ENCODE measurements around the gene MUTYH. TPM values are rescaled to one million over a fixed set of nuclear protein-coding genes. Genes with fewer than 3 reads are reported as not detected.
A peak's percentile ranks its signal among the peaks of the same experiment; 100 is the strongest.
"Not testable (repeated sequence)": the region's sequence is repeated elsewhere in the genome, so short reads cannot be mapped to it uniquely, and the experiment has no call there.

MUTYH gene
- total and polyA plus RNA-seq, 7 donors: 15.7 to 24.6 (median 22.4) TPM

DNA sequence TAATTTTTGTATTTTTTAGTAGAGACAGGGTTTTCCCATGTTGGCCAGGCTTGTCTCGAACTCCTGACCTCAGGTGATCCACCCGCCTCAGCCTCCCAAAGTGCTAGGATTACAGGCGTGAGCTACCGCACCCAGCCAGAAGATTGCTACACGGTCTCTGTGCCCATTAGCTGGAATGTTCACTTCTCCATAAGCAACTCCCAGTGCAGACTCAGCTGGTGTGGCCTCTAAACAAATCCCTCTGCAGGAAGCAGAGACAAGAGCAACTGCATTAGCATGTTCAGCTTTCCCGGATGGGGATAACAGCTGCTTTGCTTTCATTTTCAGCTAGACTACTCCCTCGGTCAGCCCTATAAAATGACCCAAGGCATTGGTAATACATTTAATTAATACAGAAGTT, 20.7 kb upstream of the MUTYH start:
- peak overlapping the region in 2 of 4 donors; percentile 4 to 14 for H3K4me3 ChIP-seq
- not testable (repeated sequence) for H3K9me3 ChIP-seq

DNA sequence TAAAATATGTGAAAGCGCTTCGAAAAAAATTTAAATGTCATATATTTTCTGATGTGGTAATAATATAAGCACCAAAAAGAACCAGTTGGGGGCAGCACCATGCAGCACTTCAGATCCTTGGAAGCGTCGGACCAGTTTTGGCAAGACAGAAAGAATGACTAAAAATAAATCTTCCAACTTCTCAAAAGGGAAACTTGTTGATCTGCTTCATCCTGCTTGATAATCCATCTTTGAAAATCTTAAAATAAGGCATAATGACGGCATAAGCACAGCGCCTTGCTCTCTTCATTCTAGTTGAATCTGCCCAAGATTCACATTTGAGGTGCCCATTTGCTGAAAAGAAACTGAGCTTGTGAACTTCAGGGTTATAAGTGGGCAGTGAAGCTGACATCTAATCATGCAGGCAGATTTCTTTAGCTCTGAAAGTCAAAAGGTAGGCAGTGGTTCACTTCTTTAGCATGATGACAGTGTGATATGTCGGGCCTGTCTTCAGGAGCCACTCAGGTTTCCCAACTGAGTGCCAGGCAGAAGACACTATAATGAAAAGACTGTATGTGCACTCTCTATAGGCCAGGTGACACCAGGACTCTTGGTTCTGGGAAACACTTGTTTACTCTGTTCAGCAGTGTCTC, 19.8 kb upstream of the MUTYH start:
- 35% methylated on average over 7 of the region's 7 CpGs for WGBS, 2 donors
- peak overlapping the region; percentile 67 to 76 (median 72) for H3K27ac ChIP-seq
- intact Hi-C loops (cut with DNase I): loop anchor here (1.0 to 5.0 kb wide), 3 partner anchors 132 to 327 kb away; partner anchors contain the start of genes GPBP1L1 and TMEM69

More for the DNA sequence above, 20.7 kb upstream of the MUTYH start:
- TF ChIP-seq POLR2AphosphoS5 (IDR thresholded peaks at IDR 0.05): peak in 1 of 4 donors; percentile 42
- WGBS, 2 donors: 25 to 50% methylated on average over 7 of the region's 7 CpGs
- DNase-seq: peak; percentile 76
- Histone ChIP-seq H3K27ac (peak overlapping the region; percentile 67 to 76 (median 72)), H3K4me1 (peaks cover 0 to 24% (median 14%) of the 10 kb centered on the region in 4 donors)
- not testable (repeated sequence) for H3K36me3 ChIP-seq, H3K27me3 ChIP-seq
- intact Hi-C loops (cut with DNase I): loop anchor here (1.0 to 5.0 kb wide), 3 partner anchors 131 to 326 kb away; partner anchors contain the start of genes GPBP1L1 and TMEM69

DNA sequence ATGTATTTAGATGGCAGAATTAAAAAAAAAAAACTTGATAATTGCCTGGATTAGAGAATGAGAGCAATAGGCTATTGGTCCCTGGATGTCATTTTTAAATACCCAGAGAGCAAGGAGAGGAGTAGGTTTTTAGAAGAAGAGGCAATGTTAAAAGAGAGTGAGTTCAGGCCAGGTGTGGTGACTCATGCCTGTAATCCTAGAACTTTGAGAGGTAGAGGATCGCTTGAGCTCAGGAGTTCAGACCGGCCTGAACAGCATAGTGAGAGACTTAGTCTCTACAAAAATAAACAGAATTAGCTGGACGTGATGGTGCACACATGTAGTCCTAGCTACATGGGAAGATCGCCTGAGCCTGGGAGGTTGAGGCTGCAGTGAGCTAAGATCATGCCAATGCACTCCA, 15.9 kb upstream of the MUTYH start:
- intact Hi-C loops (cut with DNase I): no loop called here
- Histone ChIP-seq H3K4me1 (peaks cover 0 to 18% (median 12%) of the 10 kb centered on the region in 4 donors), H3K27me3 (no peaks in the 10 kb centered on the region), H3K27ac (no peak overlapping the region), H3K4me3 (no peak overlapping the region), H3K9me3 (no peaks in the 10 kb centered on the region), H3K36me3 (no peaks in the 10 kb centered on the region)
- 70 to 87% methylated on average over 4 of the region's 4 CpGs for WGBS, 2 donors
- TF ChIP-seq, protein P1, sequence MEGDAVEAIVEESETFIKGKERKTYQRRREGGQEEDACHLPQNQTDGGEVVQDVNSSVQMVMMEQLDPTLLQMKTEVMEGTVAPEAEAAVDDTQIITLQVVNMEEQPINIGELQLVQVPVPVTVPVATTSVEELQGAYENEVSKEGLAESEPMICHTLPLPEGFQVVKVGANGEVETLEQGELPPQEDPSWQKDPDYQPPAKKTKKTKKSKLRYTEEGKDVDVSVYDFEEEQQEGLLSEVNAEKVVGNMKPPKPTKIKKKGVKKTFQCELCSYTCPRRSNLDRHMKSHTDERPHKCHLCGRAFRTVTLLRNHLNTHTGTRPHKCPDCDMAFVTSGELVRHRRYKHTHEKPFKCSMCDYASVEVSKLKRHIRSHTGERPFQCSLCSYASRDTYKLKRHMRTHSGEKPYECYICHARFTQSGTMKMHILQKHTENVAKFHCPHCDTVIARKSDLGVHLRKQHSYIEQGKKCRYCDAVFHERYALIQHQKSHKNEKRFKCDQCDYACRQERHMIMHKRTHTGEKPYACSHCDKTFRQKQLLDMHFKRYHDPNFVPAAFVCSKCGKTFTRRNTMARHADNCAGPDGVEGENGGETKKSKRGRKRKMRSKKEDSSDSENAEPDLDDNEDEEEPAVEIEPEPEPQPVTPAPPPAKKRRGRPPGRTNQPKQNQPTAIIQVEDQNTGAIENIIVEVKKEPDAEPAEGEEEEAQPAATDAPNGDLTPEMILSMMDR (IDR thresholded peaks at IDR 0.05): no peak
- DNase-seq: no peak

More for the DNA sequence above, 19.8 kb upstream of the MUTYH start:
- Histone ChIP-seq H3K9me3 (no peaks in the 10 kb centered on the region), H3K4me1 (peaks cover 0 to 24% (median 14%) of the 10 kb centered on the region in 4 donors), H3K27me3 (no peaks in the 10 kb centered on the region), H3K36me3 (no peaks in the 10 kb centered on the region), H3K4me3 (no peak overlapping the region)
- TF ChIP-seq POLR2AphosphoS5 (IDR thresholded peaks at IDR 0.05) (peak in 1 of 4 donors; percentile 33), EP300 (IDR thresholded peaks at IDR 0.05) (no peak), POLR2A (IDR thresholded peaks at IDR 0.05) (no peak)
- TF ChIP-seq, protein P1 (IDR thresholded peaks at IDR 0.05): peak; percentile 30 to 71 (median 54)
- peak; percentile 81 for DNase-seq

DNA sequence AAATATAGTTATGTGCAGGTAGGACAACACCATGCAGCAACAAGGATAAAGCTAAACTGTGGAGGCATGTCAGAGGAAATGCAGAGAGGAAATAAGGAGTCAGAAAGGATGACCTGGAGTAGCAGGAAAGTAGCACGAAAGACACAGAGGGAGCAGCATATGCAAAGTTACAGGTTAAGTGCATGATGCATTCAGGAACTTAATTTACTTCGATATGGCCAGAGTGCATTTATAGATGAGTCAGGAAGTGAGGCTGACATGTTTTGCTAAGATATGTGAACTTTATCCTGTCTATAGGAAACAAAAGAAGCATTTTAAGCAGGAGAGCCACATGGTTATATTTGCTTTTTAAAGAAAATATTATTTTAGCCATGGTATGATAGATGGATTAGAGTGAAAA, 15.4 kb upstream of the MUTYH start:
- intact Hi-C loops (cut with DNase I): no loop called here
- no peak overlapping the region for H3K4me3 ChIP-seq
- H3K27me3 ChIP-seq: no peaks in the 10 kb centered on the region
- no peak overlapping the region for H3K27ac ChIP-seq
- no peaks in the 10 kb centered on the region for H3K9me3 ChIP-seq
- WGBS, 2 donors: 30 to 39% methylated on average over 2 of the region's 2 CpGs
- TF ChIP-seq, protein P1 (IDR thresholded peaks at IDR 0.05): no peak
- no peak for TF ChIP-seq EP300 (IDR thresholded peaks at IDR 0.05)
- no peak for TF ChIP-seq POLR2A (IDR thresholded peaks at IDR 0.05)
- no peak for TF ChIP-seq POLR2AphosphoS5 (IDR thresholded peaks at IDR 0.05)
- peaks cover 0 to 13% (median 8%) of the 10 kb centered on the region in 4 donors for H3K4me1 ChIP-seq
- no peak for DNase-seq
- H3K36me3 ChIP-seq: no peaks in the 10 kb centered on the region

DNA sequence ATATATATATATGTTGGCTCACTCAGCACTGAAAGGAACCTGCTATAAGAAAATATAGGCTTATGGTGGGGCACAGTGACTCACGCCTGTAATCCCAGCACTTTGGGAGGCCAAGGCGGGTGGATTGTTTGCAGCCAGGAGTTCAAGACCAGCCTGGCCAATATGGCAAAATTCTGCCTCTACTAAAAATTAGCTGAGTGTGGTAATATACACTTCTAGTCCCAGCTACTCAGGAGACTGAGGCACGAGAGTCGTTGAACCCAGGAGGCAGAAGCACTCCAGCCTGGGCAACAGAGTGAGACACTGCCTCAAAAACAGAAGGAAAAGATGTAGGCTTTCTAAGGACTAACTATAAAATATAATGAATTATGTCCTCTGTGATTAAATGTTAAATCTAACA, 14.6 kb upstream of the MUTYH start:
- WGBS, 2 donors: 95 to 96% methylated on average over 4 of the region's 4 CpGs
- DNase-seq: no peak
- TF ChIP-seq POLR2AphosphoS5 (IDR thresholded peaks at IDR 0.05): no peak
- TF ChIP-seq, protein P1 (IDR thresholded peaks at IDR 0.05): no peak
- TF ChIP-seq EP300 (IDR thresholded peaks at IDR 0.05): no peak
- no peak for TF ChIP-seq POLR2A (IDR thresholded peaks at IDR 0.05)
- Histone ChIP-seq H3K4me1 (peaks cover 0 to 4% (median 0%) of the 10 kb centered on the region in 4 donors), H3K36me3 (no peaks in the 10 kb centered on the region), H3K27ac (no peak overlapping the region), H3K4me3 (no peak overlapping the region), H3K9me3 (no peaks in the 10 kb centered on the region), H3K27me3 (no peaks in the 10 kb centered on the region)
- intact Hi-C loops (cut with DNase I): no loop called here
